Measurements from ENCODE around the gene VSIG4.

The VSIG4 gene

GRCh38 chrX:65993332-65993731 lies 46.5 kb downstream of the VSIG4 start:
- CTCF ChIA-PET, result interaction anchor here (0.6 kb wide), 1 partner anchor 436 kb away, joined by 3 read pairs; no protein-coding TSS in a partner anchor

GRCh38 chrX:65990702-65991101 lies 49.2 kb downstream of the VSIG4 start:
- no peaks in the 10 kb centered on the region for H3K4me1 ChIP-seq (ENCODE audit: control insufficient read depth, insufficient read depth, low read length)
- no peak overlapping the region for H3K27ac ChIP-seq (ENCODE audit: extremely low read depth, low read depth, low read length)
- CTCF ChIA-PET, result interaction anchor here (0.7 kb wide), 1 partner anchor 1087 kb away, joined by 3 read pairs; no protein-coding TSS in a partner anchor
- no peak overlapping the region for H3K4me3 ChIP-seq (ENCODE audit: low read depth, low read length)
- TF ChIP-seq ZEB2 (tag by site-specific recombination; IDR thresholded peaks at IDR 0.05) (no peak), ZNF211 (tag by site-specific recombination; IDR thresholded peaks at IDR 0.05; ENCODE audit: low read depth) (no peak), ZNF416 (tag by site-specific recombination; IDR thresholded peaks at IDR 0.05) (no peak), ZNF561 (tag by site-specific recombination; IDR thresholded peaks at IDR 0.05; ENCODE audit: borderline replicate concordance) (no peak), ZNF658 (tag by site-specific recombination; IDR thresholded peaks at IDR 0.05) (no peak), SP2 (tag by site-specific recombination; IDR thresholded peaks at IDR 0.05) (no peak), GFI1B (tag by site-specific recombination; IDR thresholded peaks at IDR 0.05) (no peak), ZNF645 (tag by site-specific recombination; IDR thresholded peaks at IDR 0.05) (no peak), ZNF776 (tag by site-specific recombination; IDR thresholded peaks at IDR 0.05; ENCODE audit: borderline replicate concordance) (no peak), ZNF362 (tag by site-specific recombination; IDR thresholded peaks at IDR 0.05) (no peak), WT1 (tag by site-specific recombination; IDR thresholded peaks at IDR 0.05) (no peak), AEBP2 (tag by site-specific recombination; IDR thresholded peaks at IDR 0.05; ENCODE audit: borderline replicate concordance) (no peak), YY1 (tag by site-specific recombination; IDR thresholded peaks at IDR 0.05) (no peak), ZNF132 (tag by site-specific recombination; IDR thresholded peaks at IDR 0.05; ENCODE audit: borderline replicate concordance) (no peak), PRDM10 (tag by site-specific recombination; IDR thresholded peaks at IDR 0.05) (no peak)
- no peaks in the 10 kb centered on the region; a peak in 1 of 3 replicates for H3K36me3 ChIP-seq (ENCODE audit: control insufficient read depth in 2 of 2, insufficient read depth in 1 of 2, low read length in 2 of 2)
- no peaks in the 10 kb centered on the region for H3K9me3 ChIP-seq (ENCODE audit: control insufficient read depth, insufficient read depth, low read depth, low read length)
- POLR2A ChIA-PET, result no interaction called here

More at GRCh38 chrX:65993332-65993731, 46.5 kb downstream of the VSIG4 start:
- TF ChIP-seq ZNF580 (tag by site-specific recombination; IDR thresholded peaks at IDR 0.05) (no peak), SCRT2 (tag by site-specific recombination; IDR thresholded peaks at IDR 0.05) (no peak), ZNF521 (tag by site-specific recombination; IDR thresholded peaks at IDR 0.05) (no peak), ZNF776 (tag by site-specific recombination; IDR thresholded peaks at IDR 0.05; ENCODE audit: borderline replicate concordance) (no peak), ZEB2 (tag by site-specific recombination; IDR thresholded peaks at IDR 0.05) (no peak), ZNF214 (tag by site-specific recombination; IDR thresholded peaks at IDR 0.05; ENCODE audit: borderline replicate concordance) (no peak), ZNF664 (tag by site-specific recombination; IDR thresholded peaks at IDR 0.05) (no peak)
- Histone ChIP-seq H3K4me1 (ENCODE audit: control insufficient read depth, insufficient read depth, low read length) (no peaks in the 10 kb centered on the region), H3K4me3 (ENCODE audit: low read depth, low read length) (no peak overlapping the region), H3K36me3 (ENCODE audit: control insufficient read depth in 2 of 2, insufficient read depth in 1 of 2, low read length in 2 of 2) (no peaks in the 10 kb centered on the region; a peak in 1 of 3 replicates), H3K27ac (ENCODE audit: extremely low read depth, low read depth, low read length) (no peak overlapping the region), H3K9me3 (ENCODE audit: control insufficient read depth, insufficient read depth, low read depth, low read length) (no peaks in the 10 kb centered on the region)
- POLR2A ChIA-PET, result no interaction called here
